RWPE2 (cell line): ENCODE measurements around the gene SLC17A9.

Experiments used
- ATAC-seq: fragments of 200-7000 bp; cut with Tn5 transposase; 3 replicates; pipeline ENCODE4 v1.9.1; 2021; ENCODE audit warnings: low read depth
- DNase-seq: peaks from one replicate; pipeline ENCODE4 v3.0.0-alpha.2; 2020; ENCODE audit warnings: low spot score
- H3K27ac ChIP-seq: fragments of 450-650 bp; 2 replicates; pipeline ENCODE4 v1.5.1; 2017; ENCODE audit warnings: mild to moderate bottlenecking; ENCODE audit not compliant: poor library complexity, severe bottlenecking
- H3K27me3 ChIP-seq: fragments of 250-450 bp; sonication (Bioruptor Pico); 2 replicates; pipeline ENCODE4 v1.5.1; 2021; ENCODE audit warnings: mild to moderate bottlenecking, moderate library complexity; ENCODE audit not compliant: insufficient read depth, poor library complexity, severe bottlenecking
- H3K36me3 ChIP-seq: fragments of 250-450 bp; sonication (Bioruptor Pico); 2 replicates; pipeline ENCODE4 v1.5.1; 2020; ENCODE audit warnings: low read depth, mild to moderate bottlenecking, moderate library complexity
- H3K4me1 ChIP-seq: fragments of 250-450 bp; sonication (Bioruptor Pico); 2 replicates; pipeline ENCODE4 v1.5.1; 2021; ENCODE audit warnings: mild to moderate bottlenecking, moderate library complexity; ENCODE audit not compliant: insufficient read depth, poor library complexity, severe bottlenecking
- H3K4me3 ChIP-seq: fragments of 250-450 bp; sonication (Bioruptor Pico); 2 replicates; pipeline ENCODE4 v1.5.1; 2021; ENCODE audit warnings: mild to moderate bottlenecking, moderate library complexity; ENCODE audit not compliant: severe bottlenecking
- H3K9me3 ChIP-seq: fragments of 250-450 bp; sonication (Bioruptor Pico); 2 replicates; pipeline ENCODE4 v1.5.1; 2021; ENCODE audit warnings: mild to moderate bottlenecking, moderate library complexity; ENCODE audit not compliant: severe bottlenecking
- TF ChIP-seq, protein P1 (sequence below): fragments of 450-650 bp; IDR thresholded peaks from one replicate; pipeline ENCODE4 v1.5.1; 2017; ENCODE audit warnings: mild to moderate bottlenecking, moderate library complexity; ENCODE audit not compliant: poor library complexity, severe bottlenecking

Gene SLC17A9

DNA sequence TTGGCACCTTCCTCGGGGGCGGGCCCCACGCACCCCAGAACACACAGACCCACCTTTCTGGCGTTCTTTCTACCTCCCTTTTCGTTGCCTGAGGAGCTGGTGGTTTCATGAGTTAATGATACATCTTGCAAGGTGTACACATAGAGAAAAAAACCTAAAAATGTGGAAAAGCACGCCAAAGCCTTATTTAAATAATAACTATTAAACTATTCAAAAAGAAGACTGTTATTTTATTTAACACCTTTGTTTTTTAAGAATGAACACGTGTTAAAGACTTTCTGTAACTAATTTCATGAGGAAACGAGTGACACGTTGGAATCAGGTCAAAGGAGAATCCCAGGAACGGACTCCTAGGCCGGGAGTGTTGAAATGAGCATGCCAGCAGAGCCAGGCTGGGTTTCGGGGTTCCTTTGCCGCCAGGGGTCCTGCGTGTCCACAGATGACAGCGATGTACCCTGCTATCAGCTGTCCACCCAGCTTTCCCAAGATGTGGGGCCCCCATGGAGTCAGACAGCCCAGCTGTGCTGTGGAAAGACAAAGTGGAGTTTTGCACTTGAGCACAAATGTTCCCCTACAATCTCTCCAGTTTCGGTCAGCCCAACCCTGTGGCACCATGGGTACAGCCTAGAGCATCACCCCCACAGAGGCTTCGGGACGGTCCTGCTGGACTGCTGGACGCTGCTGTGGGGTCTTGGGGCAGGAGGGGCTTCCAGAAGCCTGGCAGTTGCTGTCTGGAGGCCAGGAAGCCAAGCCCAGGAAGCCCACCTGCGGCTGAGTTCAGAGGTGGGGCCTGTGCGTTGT is 16.1 kb downstream of the SLC17A9 start:
- peaks cover 53% of the 10 kb centered on the region for H3K27me3 ChIP-seq
- H3K4me3 ChIP-seq: no peak overlapping the region
- H3K4me1 ChIP-seq: no peaks in the 10 kb centered on the region
- TF ChIP-seq, protein P1, sequence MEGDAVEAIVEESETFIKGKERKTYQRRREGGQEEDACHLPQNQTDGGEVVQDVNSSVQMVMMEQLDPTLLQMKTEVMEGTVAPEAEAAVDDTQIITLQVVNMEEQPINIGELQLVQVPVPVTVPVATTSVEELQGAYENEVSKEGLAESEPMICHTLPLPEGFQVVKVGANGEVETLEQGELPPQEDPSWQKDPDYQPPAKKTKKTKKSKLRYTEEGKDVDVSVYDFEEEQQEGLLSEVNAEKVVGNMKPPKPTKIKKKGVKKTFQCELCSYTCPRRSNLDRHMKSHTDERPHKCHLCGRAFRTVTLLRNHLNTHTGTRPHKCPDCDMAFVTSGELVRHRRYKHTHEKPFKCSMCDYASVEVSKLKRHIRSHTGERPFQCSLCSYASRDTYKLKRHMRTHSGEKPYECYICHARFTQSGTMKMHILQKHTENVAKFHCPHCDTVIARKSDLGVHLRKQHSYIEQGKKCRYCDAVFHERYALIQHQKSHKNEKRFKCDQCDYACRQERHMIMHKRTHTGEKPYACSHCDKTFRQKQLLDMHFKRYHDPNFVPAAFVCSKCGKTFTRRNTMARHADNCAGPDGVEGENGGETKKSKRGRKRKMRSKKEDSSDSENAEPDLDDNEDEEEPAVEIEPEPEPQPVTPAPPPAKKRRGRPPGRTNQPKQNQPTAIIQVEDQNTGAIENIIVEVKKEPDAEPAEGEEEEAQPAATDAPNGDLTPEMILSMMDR: no peak
- H3K36me3 ChIP-seq: no peaks in the 10 kb centered on the region
- no peak overlapping the region for H3K27ac ChIP-seq
- H3K9me3 ChIP-seq: no peaks in the 10 kb centered on the region
- DNase-seq (no peak), ATAC-seq (no peak)

DNA sequence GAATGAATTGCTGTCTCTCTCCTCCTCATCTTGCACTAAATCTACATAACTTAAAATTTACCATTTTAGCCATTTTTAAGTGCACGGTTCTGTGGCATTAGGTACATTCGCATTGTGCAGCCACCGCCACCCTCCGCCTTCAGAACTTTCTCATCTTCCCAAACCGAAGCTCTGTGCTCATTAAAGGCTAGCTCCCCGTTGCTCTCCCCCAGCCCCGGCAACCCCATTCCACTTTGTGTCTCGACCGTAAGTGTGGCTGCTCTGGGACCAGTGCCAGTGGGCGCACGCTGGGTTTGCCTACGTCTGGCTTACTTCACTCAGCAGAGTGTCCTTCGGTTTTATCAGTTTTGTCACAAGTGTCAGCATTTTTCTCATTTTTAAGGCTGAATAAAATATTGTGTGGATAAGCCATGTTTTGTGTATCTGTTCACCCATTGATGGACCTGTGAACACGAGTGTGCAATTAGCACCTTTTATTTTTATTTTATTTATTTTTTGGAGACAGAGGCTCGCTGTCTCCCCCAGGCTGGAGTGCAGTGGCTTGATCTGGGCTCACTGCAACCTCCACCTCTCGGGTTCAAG is 16.8 kb downstream of the SLC17A9 start:
- DNase-seq (no peak), ATAC-seq (no peak)
- no peaks in the 10 kb centered on the region for H3K4me1 ChIP-seq

DNA sequence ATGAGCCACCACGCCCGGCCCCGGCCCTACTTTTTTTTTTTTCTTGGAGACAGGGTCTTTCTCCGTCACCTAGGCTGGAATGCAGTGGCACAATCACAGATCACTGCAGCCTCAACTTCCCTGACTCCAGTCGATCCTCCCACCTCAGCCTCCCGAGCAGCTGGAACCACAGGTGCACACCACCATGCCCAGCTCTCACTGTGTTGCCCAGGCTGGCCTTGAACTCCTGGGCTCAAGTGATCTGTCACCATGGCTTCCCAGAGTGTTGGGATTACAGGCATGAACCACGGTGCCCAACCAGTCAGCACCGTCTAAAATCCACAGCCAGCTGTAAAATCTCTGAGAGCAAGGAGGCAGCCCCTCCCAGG is 17.4 kb downstream of the SLC17A9 start:
- Histone ChIP-seq H3K4me3 (no peak overlapping the region), H3K27ac (no peak overlapping the region), H3K36me3 (no peaks in the 10 kb centered on the region), H3K9me3 (no peaks in the 10 kb centered on the region), H3K4me1 (no peaks in the 10 kb centered on the region), H3K27me3 (peaks cover 66% of the 10 kb centered on the region)
- TF ChIP-seq, protein P1: no peak
- ATAC-seq: no peak
- no peak for DNase-seq

More for the DNA sequence above, 16.8 kb downstream of the SLC17A9 start:
- no peaks in the 10 kb centered on the region for H3K9me3 ChIP-seq
- H3K36me3 ChIP-seq: no peaks in the 10 kb centered on the region
- TF ChIP-seq, protein P1: no peak
- no peak overlapping the region for H3K27ac ChIP-seq
- H3K4me3 ChIP-seq: no peak overlapping the region
- peaks cover 60% of the 10 kb centered on the region for H3K27me3 ChIP-seq

DNA sequence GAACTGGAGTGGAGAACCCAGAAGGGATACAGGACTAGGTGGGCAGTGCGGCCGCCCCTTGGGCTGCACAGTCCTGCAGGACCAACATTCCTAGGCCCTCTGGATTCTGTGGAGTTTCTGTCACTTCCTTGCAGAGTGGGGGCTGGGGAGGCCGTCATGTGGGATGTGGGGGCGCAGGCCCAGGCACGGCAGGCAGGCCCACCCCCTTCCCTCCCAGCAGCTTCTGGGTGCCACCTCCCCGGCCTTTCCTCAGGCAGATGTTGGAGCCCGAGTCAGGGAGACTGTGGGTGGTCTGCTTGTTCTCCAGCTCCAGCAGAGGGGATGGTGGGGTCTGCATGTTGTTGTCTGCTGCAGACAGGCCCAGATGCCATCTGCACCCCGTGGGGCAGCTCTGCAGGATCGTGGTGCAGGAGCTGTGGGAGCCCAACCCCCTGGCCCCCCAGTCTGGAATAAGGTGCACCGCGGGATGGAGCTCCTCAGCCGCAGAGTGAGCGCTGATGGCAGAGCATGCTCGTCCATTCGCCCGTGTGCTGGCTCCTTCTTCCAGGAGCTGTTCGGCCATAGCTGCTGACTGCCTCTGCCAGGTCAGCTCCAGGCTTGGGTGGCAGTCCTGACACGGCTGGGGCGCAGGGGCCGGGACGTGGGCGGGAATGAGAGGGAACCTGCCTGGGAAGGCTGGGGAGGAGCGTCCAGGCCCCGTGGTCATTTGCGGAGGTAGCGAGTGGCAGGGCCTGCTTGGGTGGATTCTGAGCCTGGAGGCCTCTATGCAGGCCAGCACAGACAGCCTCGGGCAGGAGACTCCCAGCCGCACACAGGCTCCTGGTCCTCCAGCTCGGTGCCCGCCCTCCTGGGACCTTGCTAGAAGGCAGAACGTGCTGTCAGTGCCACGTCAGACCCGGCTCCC is 18.1 kb downstream of the SLC17A9 start:
- Histone ChIP-seq H3K27me3 (peaks cover 68% of the 10 kb centered on the region), H3K27ac (no peak overlapping the region), H3K4me1 (no peaks in the 10 kb centered on the region), H3K4me3 (no peak overlapping the region), H3K36me3 (no peaks in the 10 kb centered on the region), H3K9me3 (no peaks in the 10 kb centered on the region)
- ATAC-seq: no peak
- TF ChIP-seq, protein P1: no peak
- DNase-seq: no peak
